ENCODE data around the gene CYP2D6. TPM values are rescaled to one million over a fixed set of nuclear protein-coding genes. Genes with fewer than 3 reads are reported as not detected.

CYP2D6 gene
- total RNA-seq, 3 donors from 2014 or later: 3.8 to 10.0 (median 4.7) TPM

DNA sequence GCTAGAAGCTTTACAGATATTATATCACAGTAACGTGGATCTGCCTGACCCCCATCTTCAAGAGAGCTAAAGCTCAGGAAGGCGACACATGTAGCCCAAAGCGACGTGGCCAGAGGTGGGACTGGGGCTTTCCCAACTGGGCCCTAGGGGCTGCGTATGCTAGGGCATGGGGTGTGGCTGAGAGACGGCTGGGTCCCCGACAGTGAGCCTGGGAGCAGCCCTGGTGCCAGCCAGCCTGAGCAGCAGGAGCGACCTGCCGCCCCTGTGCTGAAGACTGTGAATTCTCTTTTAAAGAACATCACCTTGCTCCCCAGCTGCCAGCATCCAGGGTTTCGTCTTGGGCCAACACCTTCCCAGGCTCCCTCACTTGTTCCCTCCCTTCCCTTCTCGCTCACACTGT is 32.9 kb upstream of the CYP2D6 start:
- TF ChIP-seq CTCF (IDR thresholded peaks at IDR 0.05): no peak
- ATAC-seq: no peak
- Histone ChIP-seq H3K9me3 (no peaks in the 10 kb centered on the region), H3K36me3 (ENCODE audit: low read depth) (no peaks in the 10 kb centered on the region), H3K4me3 (no peak overlapping the region), H3K4me1 (ENCODE audit: low read depth) (peaks cover 13% of the 10 kb centered on the region)
- intact Hi-C loops (cut with DNase I, micrococcal nuclease): loop anchor here in 1 of 2 donors (10.0 kb wide), 1 partner anchor 271 kb away; the partner anchor contains the start of gene NFAM1
- peak in 1 of 3 donors; percentile 21 for DNase-seq

- H3K9me3 ChIP-seq: no peaks in the 10 kb centered on the region
- intact Hi-C loops (cut with DNase I, micrococcal nuclease): loop anchor here in 1 of 2 donors (10.0 kb wide), 1 partner anchor 272 kb away; the partner anchor contains the start of gene NFAM1
- peaks cover 13% of the 10 kb centered on the region for H3K4me1 ChIP-seq (ENCODE audit: low read depth)
- ATAC-seq (no peak), DNase-seq (peak in 1 of 3 donors; percentile 21)
- H3K4me3 ChIP-seq: no peak overlapping the region
- H3K36me3 ChIP-seq (ENCODE audit: low read depth): no peaks in the 10 kb centered on the region
- no peak for TF ChIP-seq CTCF (IDR thresholded peaks at IDR 0.05)
Observed at GRCh38 chr22:42162728-42163489, 32.3 kb upstream of the CYP2D6 start.

- TF ChIP-seq CTCF (IDR thresholded peaks at IDR 0.05): no peak
- ATAC-seq (peak; percentile 86), DNase-seq (peak in 2 of 3 donors; percentile 72)
- Histone ChIP-seq H3K36me3 (ENCODE audit: low read depth) (no peaks in the 10 kb centered on the region), H3K4me3 (no peak overlapping the region), H3K4me1 (ENCODE audit: low read depth) (peaks cover 13% of the 10 kb centered on the region), H3K9me3 (no peaks in the 10 kb centered on the region)
- intact Hi-C loops (cut with DNase I, micrococcal nuclease): loop anchor here in 1 of 2 donors (10.0 kb wide), 1 partner anchor 274 kb away; the partner anchor contains the start of gene NFAM1
Observed at GRCh38 chr22:42160830-42161696, 30.5 kb upstream of the CYP2D6 start.

- no peak for ATAC-seq
- Histone ChIP-seq H3K4me1 (ENCODE audit: low read depth) (peaks cover 13% of the 10 kb centered on the region), H3K36me3 (ENCODE audit: low read depth) (no peaks in the 10 kb centered on the region), H3K9me3 (no peaks in the 10 kb centered on the region), H3K4me3 (no peak overlapping the region)
- DNase-seq: peak in 1 of 3 donors; percentile 30
- intact Hi-C loops (cut with DNase I, micrococcal nuclease): loop anchor here in 1 of 2 donors (10.0 kb wide), 1 partner anchor 275 kb away; the partner anchor contains the start of gene NFAM1
- no peak for TF ChIP-seq CTCF (IDR thresholded peaks at IDR 0.05)
Observed at GRCh38 chr22:42160251-42160650, 29.6 kb upstream of the CYP2D6 start.

DNA sequence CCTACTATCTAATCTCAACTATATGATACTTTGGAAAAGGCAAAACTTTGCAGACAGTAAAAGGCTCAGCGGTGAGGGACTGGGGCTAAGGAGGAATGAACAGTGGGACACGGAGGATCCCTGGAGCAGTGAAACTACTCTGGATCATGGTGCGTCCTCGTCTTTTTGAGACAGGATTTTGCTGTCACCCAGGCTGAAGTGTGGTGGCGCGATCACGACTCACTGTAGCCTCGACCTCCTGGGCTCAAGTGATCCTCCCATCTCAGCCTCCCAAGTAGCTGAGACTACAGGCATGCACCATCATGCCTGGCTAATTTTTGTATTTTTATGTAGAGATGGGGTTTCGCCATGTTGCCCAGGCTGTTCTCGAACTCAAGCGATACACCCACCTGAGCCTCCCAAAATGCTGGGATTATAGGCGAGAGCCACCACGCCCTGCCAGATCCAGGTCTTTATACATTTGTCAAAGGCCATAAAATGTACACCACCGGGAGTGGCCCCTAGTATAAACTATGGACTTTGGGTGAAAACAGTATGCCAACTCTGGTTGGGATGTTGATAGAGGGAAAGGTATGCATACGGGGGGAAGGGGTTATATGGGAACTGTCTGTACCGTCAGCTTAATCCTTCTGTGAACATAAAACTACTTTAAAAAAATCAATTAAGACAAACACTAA is 28.0 kb upstream of the CYP2D6 start:
- peak; percentile 52 for ATAC-seq
- no peak for TF ChIP-seq CTCF (IDR thresholded peaks at IDR 0.05)
- H3K36me3 ChIP-seq (ENCODE audit: low read depth): no peaks in the 10 kb centered on the region
- H3K9me3 ChIP-seq: no peaks in the 10 kb centered on the region
- H3K4me3 ChIP-seq: no peak overlapping the region
- no peak for DNase-seq
- H3K4me1 ChIP-seq (ENCODE audit: low read depth): peaks cover 13% of the 10 kb centered on the region
- intact Hi-C loops (cut with DNase I, micrococcal nuclease): no loop called here
